HG03520 (cell line): ENCODE measurements around the gene TOB1.

Experiments
- ATAC-seq: cut with Tn5 transposase; IDR thresholded peaks from one replicate; pipeline ENCODE4 v1.9.1; 2021; ENCODE audit warnings: mild to moderate bottlenecking, moderate library complexity; ENCODE audit not compliant: unreplicated experiment

Gene TOB1

GRCh38 chr17:50848039-50848438 lies 18.1 kb downstream of the TOB1 start:
- no peak for ATAC-seq

GRCh38 chr17:50847566-50847965 lies 18.6 kb downstream of the TOB1 start:
- no peak for ATAC-seq

GRCh38 chr17:50845240-50846147 lies 20.7 kb downstream of the TOB1 start:
- ATAC-seq = no peak

GRCh38 chr17:50844117-50844700 lies 21.9 kb downstream of the TOB1 start:
- no peak for ATAC-seq

GRCh38 chr17:50843150-50843905 lies 22.8 kb downstream of the TOB1 start:
- ATAC-seq = no peak

- no peak for ATAC-seq
Observed at GRCh38 chr17:50842506-50843149, 23.5 kb downstream of the TOB1 start.

GRCh38 chr17:50841949-50842354 lies 24.2 kb downstream of the TOB1 start:
- no peak for ATAC-seq

GRCh38 chr17:50841277-50841948 lies 24.7 kb downstream of the TOB1 start:
- no peak for ATAC-seq

- no peak for ATAC-seq
Observed at GRCh38 chr17:50840311-50840851, 25.8 kb downstream of the TOB1 start.

- ATAC-seq = no peak
Observed at GRCh38 chr17:50839591-50840310, 26.4 kb downstream of the TOB1 start.

GRCh38 chr17:50837980-50838954 lies 27.9 kb downstream of the TOB1 start:
- no peak for ATAC-seq

GRCh38 chr17:50837286-50837979 lies 28.7 kb downstream of the TOB1 start:
- no peak for ATAC-seq

GRCh38 chr17:50836826-50837225 lies 29.3 kb downstream of the TOB1 start:
- no peak for ATAC-seq

- ATAC-seq = no peak
Observed at GRCh38 chr17:50835301-50836234, 30.6 kb downstream of the TOB1 start, which contains the start of gene WFIKKN2. Gene WFIKKN2 (plus strand): TSS chr17:50835586. CDS start chr17:50835938, 352 bp downstream.

- no peak for ATAC-seq
Observed at GRCh38 chr17:50834429-50835300, 31.5 kb downstream of the TOB1 start.
